ENCODE measurements around the gene ITGA11.
A peak's percentile ranks its signal among the peaks of the same experiment; 100 is the strongest.

The ITGA11 gene

GRCh38 chr15:68285259-68285980 is 146.5 kb downstream of the ITGA11 start:
- Mint-ChIP-seq H3K27me3 (ENCODE audit: low read depth, poor library complexity) (no peaks in the 10 kb centered on the region), H3K36me3 (ENCODE audit: low read depth) (peaks cover 65% of the 10 kb centered on the region), H3K9me3 (peaks cover 18% of the 10 kb centered on the region), H3K27ac (no peak overlapping the region), H3K4me3 (no peak overlapping the region), H3K4me1 (peaks cover 36% of the 10 kb centered on the region)
- no peak for DNase-seq
- TF ChIP-seq CTCF (IDR thresholded peaks at IDR 0.05) = no peak

GRCh38 chr15:68284616-68285258 is 147.2 kb downstream of the ITGA11 start:
- Mint-ChIP-seq H3K4me1 (peaks cover 43% of the 10 kb centered on the region), H3K27me3 (ENCODE audit: low read depth, poor library complexity) (no peaks in the 10 kb centered on the region), H3K9me3 (peaks cover 18% of the 10 kb centered on the region), H3K4me3 (no peak overlapping the region), H3K27ac (no peak overlapping the region), H3K36me3 (ENCODE audit: low read depth) (peaks cover 59% of the 10 kb centered on the region)
- no peak for TF ChIP-seq CTCF (IDR thresholded peaks at IDR 0.05)
- DNase-seq = no peak

GRCh38 chr15:68283401-68283800 is 148.6 kb downstream of the ITGA11 start:
- no peak for DNase-seq
- Mint-ChIP-seq H3K4me1 (peaks cover 52% of the 10 kb centered on the region), H3K27ac (no peak overlapping the region), H3K27me3 (ENCODE audit: low read depth, poor library complexity) (no peaks in the 10 kb centered on the region), H3K36me3 (ENCODE audit: low read depth) (peaks cover 50% of the 10 kb centered on the region), H3K9me3 (peaks cover 18% of the 10 kb centered on the region), H3K4me3 (no peak overlapping the region)
- no peak for TF ChIP-seq CTCF (IDR thresholded peaks at IDR 0.05)

- DNase-seq = no peak
- Mint-ChIP-seq H3K27ac (peak overlapping the region; percentile 61), H3K4me3 (peak overlapping the region; percentile 93), H3K9me3 (peaks cover 18% of the 10 kb centered on the region), H3K27me3 (ENCODE audit: low read depth, poor library complexity) (no peaks in the 10 kb centered on the region), H3K4me1 (peaks cover 51% of the 10 kb centered on the region), H3K36me3 (ENCODE audit: low read depth) (peaks cover 37% of the 10 kb centered on the region)
- TF ChIP-seq CTCF (IDR thresholded peaks at IDR 0.05) = no peak
Measured at GRCh38 chr15:68281008-68281407, 151.0 kb downstream of the ITGA11 start.

GRCh38 chr15:68279779-68280753 is 151.9 kb downstream of the ITGA11 start:
- H3K4me1 Mint-ChIP-seq = peaks cover 60% of the 10 kb centered on the region
- peaks cover 11% of the 10 kb centered on the region for H3K9me3 Mint-ChIP-seq
- peak overlapping the region; percentile 93 for H3K4me3 Mint-ChIP-seq
- H3K36me3 Mint-ChIP-seq (ENCODE audit: low read depth) = peaks cover 27% of the 10 kb centered on the region
- H3K27ac Mint-ChIP-seq = peak overlapping the region; percentile 1
- TF ChIP-seq CTCF (IDR thresholded peaks at IDR 0.05) = no peak
- H3K27me3 Mint-ChIP-seq (ENCODE audit: low read depth, poor library complexity) = no peaks in the 10 kb centered on the region
- DNase-seq = no peak

All from nephron progenitor cell (in vitro differentiated cells).